Stomach (tissue), 4 donors: ENCODE results near the gene AQP2.

Experiments
- CTCF ChIP-seq, 7 experiments: fragments of 450-650 bp in 4 of 7; fragments of 200-600 bp in 3 of 7; sonication (generic) in 3 of 7; IDR thresholded peaks; one replicate each; pipeline ENCODE4 v1.5.1; 2016 to 2019; ENCODE audit warnings: antibody characterized with exemption in 7 of 7, control low read depth in 2 of 7, mild to moderate bottlenecking in 1 of 7
- EP300 ChIP-seq: sonication (generic); formaldehyde crosslinking; IDR thresholded peaks from one replicate; pipeline ENCODE4 v1.6.1; 2017; ENCODE audit warnings: antibody characterized with exemption
- POLR2A ChIP-seq, 4 donors: fragments of 450-650 bp; IDR thresholded peaks; one replicate each; pipeline ENCODE4 v1.6.1; 2016; ENCODE audit warnings: antibody characterized with exemption in 4 of 4, control low read depth in 2 of 4, mild to moderate bottlenecking in 1 of 4, moderate library complexity in 1 of 4
- POLR2AphosphoS5 ChIP-seq, 3 donors: sonication (generic); formaldehyde crosslinking; IDR thresholded peaks; one replicate each; pipeline ENCODE4 v1.6.1; 2016; ENCODE audit warnings: antibody characterized with exemption in 3 of 3

GRCh38 chr12:49928471-49928870 lies 22.1 kb upstream of the AQP2 start:
- TF ChIP-seq CTCF (IDR thresholded peaks at IDR 0.05), result no peak
- TF ChIP-seq POLR2AphosphoS5 (IDR thresholded peaks at IDR 0.05), result no peak
- TF ChIP-seq POLR2A (IDR thresholded peaks at IDR 0.05), result no peak
- no peak for TF ChIP-seq EP300
